ENCODE results near the gene ICAM1. TPM values are rescaled to one million over a fixed set of nuclear protein-coding genes. Genes with fewer than 3 reads are reported as not detected.

The ICAM1 gene
- total and polyA plus RNA-seq, 10 of the 15 experiments (the other 5 are each of a cell fraction or from before 2014, with no cell fraction given): 7.6 to 115 (median 60.2) TPM

DNA sequence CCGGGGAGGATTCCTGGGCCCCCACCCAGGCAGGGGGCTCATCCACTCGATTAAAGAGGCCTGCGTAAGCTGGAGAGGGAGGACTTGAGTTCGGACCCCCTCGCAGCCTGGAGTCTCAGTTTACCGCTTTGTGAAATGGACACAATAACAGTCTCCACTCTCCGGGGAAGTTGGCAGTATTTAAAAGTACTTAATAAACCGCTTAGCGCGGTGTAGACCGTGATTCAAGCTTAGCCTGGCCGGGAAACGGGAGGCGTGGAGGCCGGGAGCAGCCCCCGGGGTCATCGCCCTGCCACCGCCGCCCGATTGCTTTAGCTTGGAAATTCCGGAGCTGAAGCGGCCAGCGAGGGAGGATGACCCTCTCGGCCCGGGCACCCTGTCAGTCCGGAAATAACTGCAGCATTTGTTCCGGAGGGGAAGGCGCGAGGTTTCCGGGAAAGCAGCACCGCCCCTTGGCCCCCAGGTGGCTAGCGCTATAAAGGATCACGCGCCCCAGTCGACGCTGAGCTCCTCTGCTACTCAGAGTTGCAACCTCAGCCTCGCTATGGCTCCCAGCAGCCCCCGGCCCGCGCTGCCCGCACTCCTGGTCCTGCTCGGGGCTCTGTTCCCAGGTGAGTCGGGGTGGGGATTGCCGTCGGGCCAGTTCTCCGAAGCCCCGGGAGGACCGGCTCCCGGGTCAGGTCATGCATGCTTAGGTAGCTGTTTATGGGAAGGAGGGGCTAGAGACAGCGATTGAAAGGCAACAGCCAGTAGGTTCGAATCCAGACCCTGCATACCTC lies at the start of gene ICAM1 (continued):
- TF ChIP-seq ZNF24 (IDR thresholded peaks at IDR 0.05) (peak; percentile 90), SP1 (IDR thresholded peaks at IDR 0.05; ENCODE audit: low read depth, low read length) (peak; percentile 47), NBN (IDR thresholded peaks at IDR 0.05) (0 out of 2 replicates have a peak, but pooled peaks have one; percentile 32), EED (IDR thresholded peaks at IDR 0.05; ENCODE audit: low read depth) (no peak; the same call in 1 of the 2 replicates), SIN3A (IDR thresholded peaks at IDR 0.05; ENCODE audit: low read depth, low read length) (0 out of 2 replicates have a peak, but pooled peaks have one; percentile 53), HCFC1 (IDR thresholded peaks at IDR 0.05; ENCODE audit: low read length) (0 out of 2 replicates have a peak, but pooled peaks have one; percentile 31), POU2F2 (IDR thresholded peaks at IDR 0.05; ENCODE audit: borderline replicate concordance, low read depth, low read length) (peak; percentile 97; the same call in 2 of the 3 replicates), SMAD1 (IDR thresholded peaks at IDR 0.05; ENCODE audit: low read depth, partially characterized antibody) (peak; percentile 42), ESRRA (IDR thresholded peaks at IDR 0.05; ENCODE audit: low read length) (no peak), POLR2A (IDR thresholded peaks at IDR 0.05; ENCODE audit: low read depth, low read length) (peak; percentile 98), TCF7 (IDR thresholded peaks at IDR 0.05; ENCODE audit: borderline replicate concordance) (no peak), NR2F1 (conservative IDR thresholded peaks at IDR 0.05) (peak; percentile 64), POLR2AphosphoS2 (IDR thresholded peaks at IDR 0.05; ENCODE audit: low read depth, low read length) (peak; percentile 95), JUND (IDR thresholded peaks at IDR 0.05; ENCODE audit: low read depth, low read length) (no peak), TCF12 (IDR thresholded peaks at IDR 0.05; ENCODE audit: low read depth, low read length) (peak; percentile 80)
- TF ChIP-seq, protein P1, sequence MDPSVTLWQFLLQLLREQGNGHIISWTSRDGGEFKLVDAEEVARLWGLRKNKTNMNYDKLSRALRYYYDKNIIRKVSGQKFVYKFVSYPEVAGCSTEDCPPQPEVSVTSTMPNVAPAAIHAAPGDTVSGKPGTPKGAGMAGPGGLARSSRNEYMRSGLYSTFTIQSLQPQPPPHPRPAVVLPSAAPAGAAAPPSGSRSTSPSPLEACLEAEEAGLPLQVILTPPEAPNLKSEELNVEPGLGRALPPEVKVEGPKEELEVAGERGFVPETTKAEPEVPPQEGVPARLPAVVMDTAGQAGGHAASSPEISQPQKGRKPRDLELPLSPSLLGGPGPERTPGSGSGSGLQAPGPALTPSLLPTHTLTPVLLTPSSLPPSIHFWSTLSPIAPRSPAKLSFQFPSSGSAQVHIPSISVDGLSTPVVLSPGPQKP (IDR thresholded peaks at IDR 0.05; ENCODE audit: low read depth, low read length): peak; percentile 47
- TF ChIP-seq, protein P2, sequence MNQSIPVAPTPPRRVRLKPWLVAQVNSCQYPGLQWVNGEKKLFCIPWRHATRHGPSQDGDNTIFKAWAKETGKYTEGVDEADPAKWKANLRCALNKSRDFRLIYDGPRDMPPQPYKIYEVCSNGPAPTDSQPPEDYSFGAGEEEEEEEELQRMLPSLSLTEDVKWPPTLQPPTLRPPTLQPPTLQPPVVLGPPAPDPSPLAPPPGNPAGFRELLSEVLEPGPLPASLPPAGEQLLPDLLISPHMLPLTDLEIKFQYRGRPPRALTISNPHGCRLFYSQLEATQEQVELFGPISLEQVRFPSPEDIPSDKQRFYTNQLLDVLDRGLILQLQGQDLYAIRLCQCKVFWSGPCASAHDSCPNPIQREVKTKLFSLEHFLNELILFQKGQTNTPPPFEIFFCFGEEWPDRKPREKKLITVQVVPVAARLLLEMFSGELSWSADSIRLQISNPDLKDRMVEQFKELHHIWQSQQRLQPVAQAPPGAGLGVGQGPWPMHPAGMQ (IDR thresholded peaks at IDR 0.05; ENCODE audit: borderline replicate concordance): no peak
- TF ChIP-seq, protein P3, sequence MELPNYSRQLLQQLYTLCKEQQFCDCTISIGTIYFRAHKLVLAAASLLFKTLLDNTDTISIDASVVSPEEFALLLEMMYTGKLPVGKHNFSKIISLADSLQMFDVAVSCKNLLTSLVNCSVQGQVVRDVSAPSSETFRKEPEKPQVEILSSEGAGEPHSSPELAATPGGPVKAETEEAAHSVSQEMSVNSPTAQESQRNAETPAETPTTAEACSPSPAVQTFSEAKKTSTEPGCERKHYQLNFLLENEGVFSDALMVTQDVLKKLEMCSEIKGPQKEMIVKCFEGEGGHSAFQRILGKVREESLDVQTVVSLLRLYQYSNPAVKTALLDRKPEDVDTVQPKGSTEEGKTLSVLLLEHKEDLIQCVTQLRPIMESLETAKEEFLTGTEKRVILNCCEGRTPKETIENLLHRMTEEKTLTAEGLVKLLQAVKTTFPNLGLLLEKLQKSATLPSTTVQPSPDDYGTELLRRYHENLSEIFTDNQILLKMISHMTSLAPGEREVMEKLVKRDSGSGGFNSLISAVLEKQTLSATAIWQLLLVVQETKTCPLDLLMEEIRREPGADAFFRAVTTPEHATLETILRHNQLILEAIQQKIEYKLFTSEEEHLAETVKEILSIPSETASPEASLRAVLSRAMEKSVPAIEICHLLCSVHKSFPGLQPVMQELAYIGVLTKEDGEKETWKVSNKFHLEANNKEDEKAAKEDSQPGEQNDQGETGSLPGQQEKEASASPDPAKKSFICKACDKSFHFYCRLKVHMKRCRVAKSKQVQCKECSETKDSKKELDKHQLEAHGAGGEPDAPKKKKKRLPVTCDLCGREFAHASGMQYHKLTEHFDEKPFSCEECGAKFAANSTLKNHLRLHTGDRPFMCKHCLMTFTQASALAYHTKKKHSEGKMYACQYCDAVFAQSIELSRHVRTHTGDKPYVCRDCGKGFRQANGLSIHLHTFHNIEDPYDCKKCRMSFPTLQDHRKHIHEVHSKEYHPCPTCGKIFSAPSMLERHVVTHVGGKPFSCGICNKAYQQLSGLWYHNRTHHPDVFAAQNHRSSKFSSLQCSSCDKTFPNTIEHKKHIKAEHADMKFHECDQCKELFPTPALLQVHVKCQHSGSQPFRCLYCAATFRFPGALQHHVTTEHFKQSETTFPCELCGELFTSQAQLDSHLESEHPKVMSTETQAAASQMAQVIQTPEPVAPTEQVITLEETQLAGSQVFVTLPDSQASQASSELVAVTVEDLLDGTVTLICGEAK (IDR thresholded peaks at IDR 0.05; ENCODE audit: borderline replicate concordance): peak; percentile 71; the same call in 1 of the 2 replicates
- TF ChIP-seq, protein P4, sequence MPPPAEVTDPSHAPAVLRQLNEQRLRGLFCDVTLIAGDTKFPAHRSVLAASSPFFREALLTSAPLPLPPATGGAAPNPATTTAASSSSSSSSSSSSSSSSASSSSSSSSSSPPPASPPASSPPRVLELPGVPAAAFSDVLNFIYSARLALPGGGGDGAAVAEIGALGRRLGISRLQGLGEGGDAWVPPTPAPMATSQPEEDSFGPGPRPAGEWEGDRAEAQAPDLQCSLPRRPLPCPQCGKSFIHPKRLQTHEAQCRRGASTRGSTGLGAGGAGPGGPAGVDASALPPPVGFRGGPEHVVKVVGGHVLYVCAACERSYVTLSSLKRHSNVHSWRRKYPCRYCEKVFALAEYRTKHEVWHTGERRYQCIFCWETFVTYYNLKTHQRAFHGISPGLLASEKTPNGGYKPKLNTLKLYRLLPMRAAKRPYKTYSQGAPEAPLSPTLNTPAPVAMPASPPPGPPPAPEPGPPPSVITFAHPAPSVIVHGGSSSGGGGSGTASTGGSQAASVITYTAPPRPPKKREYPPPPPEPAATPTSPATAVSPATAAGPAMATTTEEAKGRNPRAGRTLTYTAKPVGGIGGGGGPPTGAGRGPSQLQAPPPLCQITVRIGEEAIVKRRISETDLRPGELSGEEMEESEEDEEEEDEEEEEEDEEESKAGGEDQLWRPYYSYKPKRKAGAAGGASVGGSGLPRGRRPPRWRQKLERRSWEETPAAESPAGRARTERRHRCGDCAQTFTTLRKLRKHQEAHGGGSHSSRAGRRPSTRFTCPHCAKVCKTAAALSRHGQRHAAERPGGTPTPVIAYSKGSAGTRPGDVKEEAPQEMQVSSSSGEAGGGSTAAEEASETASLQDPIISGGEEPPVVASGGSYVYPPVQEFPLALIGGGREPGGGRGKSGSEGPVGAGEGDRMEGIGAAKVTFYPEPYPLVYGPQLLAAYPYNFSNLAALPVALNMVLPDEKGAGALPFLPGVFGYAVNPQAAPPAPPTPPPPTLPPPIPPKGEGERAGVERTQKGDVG (CRISPR knock-in tag; IDR thresholded peaks at IDR 0.05): no peak

All from GM12878 (cell line).